Measurements from ENCODE around the gene LIN7B.
A peak's percentile ranks its signal among the peaks of the same experiment; 100 is the strongest.
"Not testable (repeated sequence)": the region's sequence is repeated elsewhere in the genome, so short reads cannot be mapped to it uniquely, and the experiment has no call there.

Gene LIN7B

DNA sequence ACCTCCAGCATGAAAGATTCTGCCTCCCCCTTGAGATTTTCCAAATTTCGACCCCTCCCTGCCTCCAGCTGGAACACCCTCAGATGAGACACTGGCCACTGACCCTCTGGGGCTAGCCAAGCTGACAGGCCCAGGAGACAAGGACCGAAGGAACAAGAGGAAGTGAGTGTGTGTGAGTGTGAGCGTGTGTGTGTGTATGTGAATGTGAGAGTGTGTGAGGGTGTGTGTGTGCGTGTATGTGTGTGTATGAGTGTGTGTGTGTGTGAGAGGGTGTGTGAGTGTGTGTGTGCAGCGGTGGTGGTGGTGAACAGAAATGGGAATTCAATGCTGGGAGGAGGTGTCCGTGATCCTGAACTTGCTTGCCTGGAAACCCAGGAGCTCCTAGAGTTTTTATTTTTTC lies 27.2 kb downstream of the LIN7B start:
- H3K4me3 ChIP-seq (ENCODE audit: low read depth, low read length), result no peak overlapping the region
- TF ChIP-seq, protein P1, sequence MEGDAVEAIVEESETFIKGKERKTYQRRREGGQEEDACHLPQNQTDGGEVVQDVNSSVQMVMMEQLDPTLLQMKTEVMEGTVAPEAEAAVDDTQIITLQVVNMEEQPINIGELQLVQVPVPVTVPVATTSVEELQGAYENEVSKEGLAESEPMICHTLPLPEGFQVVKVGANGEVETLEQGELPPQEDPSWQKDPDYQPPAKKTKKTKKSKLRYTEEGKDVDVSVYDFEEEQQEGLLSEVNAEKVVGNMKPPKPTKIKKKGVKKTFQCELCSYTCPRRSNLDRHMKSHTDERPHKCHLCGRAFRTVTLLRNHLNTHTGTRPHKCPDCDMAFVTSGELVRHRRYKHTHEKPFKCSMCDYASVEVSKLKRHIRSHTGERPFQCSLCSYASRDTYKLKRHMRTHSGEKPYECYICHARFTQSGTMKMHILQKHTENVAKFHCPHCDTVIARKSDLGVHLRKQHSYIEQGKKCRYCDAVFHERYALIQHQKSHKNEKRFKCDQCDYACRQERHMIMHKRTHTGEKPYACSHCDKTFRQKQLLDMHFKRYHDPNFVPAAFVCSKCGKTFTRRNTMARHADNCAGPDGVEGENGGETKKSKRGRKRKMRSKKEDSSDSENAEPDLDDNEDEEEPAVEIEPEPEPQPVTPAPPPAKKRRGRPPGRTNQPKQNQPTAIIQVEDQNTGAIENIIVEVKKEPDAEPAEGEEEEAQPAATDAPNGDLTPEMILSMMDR (IDR thresholded peaks at IDR 0.05; ENCODE audit: low read depth, low read length), result no peak

DNA sequence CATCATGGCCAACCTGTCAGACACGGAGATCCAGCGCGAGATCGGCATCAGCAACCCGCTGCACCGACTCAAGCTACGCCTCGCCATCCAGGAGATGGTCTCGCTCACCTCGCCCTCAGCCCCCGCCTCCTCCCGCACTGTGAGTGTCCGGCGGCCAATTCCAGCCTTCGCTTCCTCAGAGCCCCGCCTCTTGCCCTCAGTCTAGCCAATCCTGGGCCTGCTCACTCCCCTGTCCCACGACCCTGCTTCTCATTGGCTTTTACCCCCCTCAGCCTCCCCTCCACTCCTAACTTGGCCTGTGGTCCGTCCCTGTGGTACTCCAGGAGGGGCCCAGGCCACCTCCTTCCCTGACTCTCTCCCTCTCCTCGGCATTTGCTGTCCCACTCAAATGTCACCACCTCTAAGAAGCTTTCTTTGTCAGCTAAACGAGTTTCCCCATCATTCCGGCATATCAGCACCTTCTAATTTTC lies 28.7 kb downstream of the LIN7B start:
- peak overlapping the region; percentile 76 for H3K4me3 ChIP-seq (ENCODE audit: low read depth, low read length)

DNA sequence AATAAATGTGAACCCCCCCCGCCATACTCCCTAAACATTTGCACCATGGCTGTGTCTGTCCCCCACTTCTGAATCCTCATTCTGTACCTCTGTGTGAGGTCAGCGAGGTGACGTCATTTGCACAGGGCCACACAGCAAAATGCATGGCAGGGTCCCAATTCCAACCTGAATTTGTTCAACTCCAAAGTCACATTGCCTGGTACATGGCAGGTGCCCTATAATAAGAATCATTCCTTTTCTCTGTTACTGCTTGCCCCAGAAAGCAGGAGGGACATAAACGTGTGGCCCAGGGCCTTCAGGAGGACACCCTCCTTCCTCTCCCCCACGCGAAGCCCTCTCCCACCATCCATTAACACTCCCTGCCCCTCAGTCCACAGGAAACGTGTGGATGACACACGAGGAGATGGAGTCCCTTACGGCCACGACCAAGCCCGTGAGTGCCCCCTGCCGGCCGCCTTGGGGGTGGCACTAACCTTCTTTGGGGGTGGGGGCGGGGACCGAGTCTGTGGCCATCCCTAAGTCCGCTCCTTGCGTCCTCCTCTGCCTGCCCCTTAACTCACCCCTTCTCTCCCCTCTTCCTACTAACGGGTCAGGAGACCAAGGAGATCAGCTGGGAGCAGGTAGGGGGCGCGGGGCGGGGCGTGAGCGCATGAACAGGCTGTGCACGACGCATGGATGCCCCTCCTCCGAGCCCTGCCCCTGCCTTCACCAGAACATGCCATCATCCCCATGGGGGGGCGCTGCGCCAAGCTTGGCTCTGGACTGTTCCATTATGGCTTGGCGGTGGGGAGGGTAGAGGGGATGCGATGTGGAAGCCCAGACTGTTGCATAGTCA lies 31.6 kb downstream of the LIN7B start:
- peak overlapping the region; percentile 44; the same call in 1 of the 2 replicates for H3K4me3 ChIP-seq (ENCODE audit: low read depth, low read length)
- TF ChIP-seq, protein P1 (IDR thresholded peaks at IDR 0.05; ENCODE audit: low read depth, low read length), result peak; percentile 76

More for the DNA sequence above, 28.7 kb downstream of the LIN7B start:
- TF ChIP-seq, protein P1 (IDR thresholded peaks at IDR 0.05; ENCODE audit: low read depth, low read length), result no peak

DNA sequence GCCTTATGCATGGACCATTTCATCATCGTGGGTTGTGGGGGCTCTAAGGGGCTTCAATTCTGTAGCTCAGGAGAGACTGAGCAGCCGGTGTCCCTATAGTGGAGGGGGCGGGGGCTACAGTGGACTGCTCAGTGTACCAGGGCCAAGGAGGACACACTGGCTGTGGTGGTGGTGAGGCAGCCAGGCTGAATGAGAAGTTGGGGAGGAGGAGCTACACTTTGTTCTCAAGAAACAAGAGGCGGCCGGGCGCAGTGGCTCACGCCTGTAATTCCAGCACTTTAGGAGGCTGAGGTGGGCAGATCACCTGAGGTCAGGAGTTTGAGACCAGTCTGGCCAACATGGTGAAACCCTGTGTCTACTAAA lies 32.2 kb downstream of the LIN7B start:
- H3K4me3 ChIP-seq (ENCODE audit: low read depth, low read length), result not testable (repeated sequence)

DNA sequence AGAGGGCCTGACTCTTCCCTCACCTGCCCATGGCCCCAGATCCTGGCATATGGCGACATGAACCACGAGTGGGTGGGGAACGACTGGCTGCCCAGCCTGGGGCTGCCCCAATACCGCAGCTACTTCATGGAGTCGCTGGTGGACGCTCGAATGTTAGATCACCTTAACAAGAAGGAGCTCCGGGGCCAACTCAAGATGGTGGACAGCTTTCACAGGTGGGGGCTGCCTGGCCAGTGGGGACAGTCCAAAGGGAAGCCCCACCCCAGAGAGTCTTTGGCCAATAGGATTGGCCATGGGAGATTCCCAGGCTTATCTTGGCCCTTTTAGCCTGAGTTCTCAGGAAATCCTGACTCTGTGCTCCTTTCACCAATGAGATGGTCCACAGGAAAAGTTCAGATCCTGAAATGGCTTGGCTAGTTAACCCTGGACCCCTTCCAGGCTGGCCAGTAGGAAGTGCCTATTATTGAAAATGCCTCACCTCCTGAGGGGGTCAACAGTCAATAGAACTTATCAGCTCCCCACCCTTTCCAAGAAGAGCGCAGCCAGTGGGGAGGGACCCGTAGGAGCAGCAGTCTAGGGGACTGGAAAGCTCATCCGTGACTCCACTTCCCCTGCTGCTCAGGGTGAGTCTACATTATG lies 34.0 kb downstream of the LIN7B start:
- H3K4me3 ChIP-seq (ENCODE audit: low read depth, low read length), result no peak overlapping the region
- TF ChIP-seq, protein P1 (IDR thresholded peaks at IDR 0.05; ENCODE audit: low read depth, low read length), result no peak

DNA sequence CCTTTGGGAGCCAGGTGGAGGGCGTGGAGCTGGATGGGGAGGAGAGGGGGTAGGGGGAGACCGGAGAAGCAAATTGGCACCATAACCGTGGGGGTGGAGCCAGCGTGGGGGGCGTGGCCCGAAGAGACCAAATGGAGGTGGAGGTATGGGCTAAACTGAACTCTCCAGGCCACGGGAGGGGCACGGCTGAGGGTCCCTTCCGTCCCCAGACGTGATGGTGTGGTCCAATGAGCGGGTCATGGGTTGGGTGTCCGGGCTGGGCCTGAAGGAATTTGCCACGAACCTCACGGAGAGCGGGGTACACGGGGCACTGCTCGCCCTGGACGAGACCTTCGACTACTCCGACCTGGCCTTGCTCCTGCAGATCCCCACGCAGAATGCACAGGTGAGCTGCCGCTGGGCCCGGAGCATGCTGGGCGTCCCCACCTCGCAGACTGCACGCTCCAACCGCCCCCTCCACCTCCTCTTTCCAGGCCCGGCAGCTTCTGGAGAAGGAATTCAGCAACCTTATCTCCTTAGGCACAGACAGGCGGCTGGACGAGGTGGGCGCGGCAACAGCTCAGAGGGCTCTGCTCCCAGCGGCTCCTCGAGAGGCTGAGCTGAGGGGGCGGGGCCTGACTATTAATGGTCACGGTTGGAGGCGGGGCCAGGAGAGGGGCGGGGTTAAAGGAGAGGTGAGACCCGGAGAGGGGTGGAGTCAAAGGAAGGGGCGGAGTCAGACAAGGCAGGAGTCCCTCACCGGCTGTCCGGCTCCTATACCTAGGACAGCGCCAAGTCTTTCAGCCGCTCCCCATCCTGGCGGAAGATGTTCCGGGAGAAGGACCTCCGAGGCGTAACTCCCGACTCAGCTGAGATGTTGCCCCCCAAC lies 34.8 kb downstream of the LIN7B start:
- peak overlapping the region; percentile 75 for H3K4me3 ChIP-seq (ENCODE audit: low read depth, low read length)
- TF ChIP-seq, protein P1 (IDR thresholded peaks at IDR 0.05; ENCODE audit: low read depth, low read length), result no peak

DNA sequence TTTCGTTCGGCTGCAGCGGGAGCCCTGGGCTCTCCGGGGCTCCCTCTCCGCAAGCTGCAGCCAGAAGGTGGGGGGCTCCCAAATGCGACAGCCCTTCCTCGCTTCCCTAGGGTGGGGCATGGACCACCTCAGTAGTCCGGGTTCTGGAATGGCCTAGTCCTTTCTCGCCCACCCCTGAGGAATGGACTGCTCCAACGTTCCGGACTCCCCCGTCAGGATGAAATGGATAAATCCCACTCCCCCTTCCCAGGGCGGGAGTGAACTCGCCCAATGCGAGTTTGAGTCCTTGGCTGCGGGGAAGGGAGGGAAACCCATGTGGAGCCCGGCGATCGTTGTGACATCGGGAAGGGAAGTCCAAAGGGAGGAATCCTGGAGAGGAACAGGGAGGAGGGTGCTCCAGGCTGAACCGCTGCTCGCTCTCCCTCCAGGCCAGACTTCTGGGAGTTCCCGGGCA lies 35.5 kb downstream of the LIN7B start:
- H3K4me3 ChIP-seq (ENCODE audit: low read depth, low read length), result peak overlapping the region; percentile 75
- TF ChIP-seq, protein P1 (IDR thresholded peaks at IDR 0.05; ENCODE audit: low read depth, low read length), result no peak

All from WI38 (cell line).